Left ventricle myocardium superior (tissue), 1 donor: Measurements from ENCODE around the gene SHLD2. TPM values are rescaled to one million over a fixed set of nuclear protein-coding genes. Genes with fewer than 3 reads are reported as not detected.
"Not testable (repeated sequence)": the region's sequence is repeated elsewhere in the genome, so short reads cannot be mapped to it uniquely, and the experiment has no call there.

Source experiments
- ATAC-seq: fragments of 200-7000 bp; cut with Tn5 transposase; one replicate; pipeline ENCODE4 v1.9.1; 2020; ENCODE audit warnings: mild to moderate bottlenecking, moderate library complexity
- DNase-seq: peaks from one replicate; pipeline ENCODE4 v3.0.0-alpha.2; 2020
- intact Hi-C: fragments of 100-400 bp; cut with micrococcal nuclease; formaldehyde crosslinking; loops from one replicate; pipeline ENCODE4 v1.11.0; 2022
- long read RNA-seq: library from polyadenylated mRNA; unstranded; transcript quantifications from one replicate; pipeline ENCODE4 v2.0.0, GENCODE V29; 2021
- total RNA-seq: library from RNA; stranded (reverse); fragmentation: NEBNext Ultra II Directional; extraction: Animal tissue kit (Norgen Biotek cat#: 25700); gene quantifications from one replicate; pipeline ENCODE4 v1.2.1, GENCODE V29; 2021
- donor health status: DM: no; HTN: yes; CAD: no; lungs with severe emphysema.

SHLD2 gene, protein sequence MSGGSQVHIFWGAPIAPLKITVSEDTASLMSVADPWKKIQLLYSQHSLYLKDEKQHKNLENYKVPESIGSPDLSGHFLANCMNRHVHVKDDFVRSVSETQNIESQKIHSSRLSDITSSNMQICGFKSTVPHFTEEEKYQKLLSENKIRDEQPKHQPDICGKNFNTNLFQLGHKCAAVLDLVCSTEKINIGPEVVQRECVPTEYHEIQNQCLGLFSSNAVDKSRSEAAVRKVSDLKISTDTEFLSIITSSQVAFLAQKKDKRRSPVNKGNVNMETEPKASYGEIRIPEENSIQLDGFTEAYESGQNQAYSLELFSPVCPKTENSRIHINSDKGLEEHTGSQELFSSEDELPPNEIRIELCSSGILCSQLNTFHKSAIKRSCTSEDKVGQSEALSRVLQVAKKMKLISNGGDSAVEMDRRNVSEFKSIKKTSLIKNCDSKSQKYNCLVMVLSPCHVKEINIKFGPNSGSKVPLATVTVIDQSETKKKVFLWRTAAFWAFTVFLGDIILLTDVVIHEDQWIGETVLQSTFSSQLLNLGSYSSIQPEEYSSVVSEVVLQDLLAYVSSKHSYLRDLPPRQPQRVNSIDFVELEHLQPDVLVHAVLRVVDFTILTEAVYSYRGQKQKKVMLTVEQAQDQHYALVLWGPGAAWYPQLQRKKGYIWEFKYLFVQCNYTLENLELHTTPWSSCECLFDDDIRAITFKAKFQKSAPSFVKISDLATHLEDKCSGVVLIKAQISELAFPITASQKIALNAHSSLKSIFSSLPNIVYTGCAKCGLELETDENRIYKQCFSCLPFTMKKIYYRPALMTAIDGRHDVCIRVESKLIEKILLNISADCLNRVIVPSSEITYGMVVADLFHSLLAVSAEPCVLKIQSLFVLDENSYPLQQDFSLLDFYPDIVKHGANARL
- 12.1 TPM for total RNA-seq
- long read RNA-seq, partial matches to known transcripts, result 2 of 20 reads
- long read RNA-seq, other reads (novel, unspliced or antisense), result 14 of 20 reads

DNA sequence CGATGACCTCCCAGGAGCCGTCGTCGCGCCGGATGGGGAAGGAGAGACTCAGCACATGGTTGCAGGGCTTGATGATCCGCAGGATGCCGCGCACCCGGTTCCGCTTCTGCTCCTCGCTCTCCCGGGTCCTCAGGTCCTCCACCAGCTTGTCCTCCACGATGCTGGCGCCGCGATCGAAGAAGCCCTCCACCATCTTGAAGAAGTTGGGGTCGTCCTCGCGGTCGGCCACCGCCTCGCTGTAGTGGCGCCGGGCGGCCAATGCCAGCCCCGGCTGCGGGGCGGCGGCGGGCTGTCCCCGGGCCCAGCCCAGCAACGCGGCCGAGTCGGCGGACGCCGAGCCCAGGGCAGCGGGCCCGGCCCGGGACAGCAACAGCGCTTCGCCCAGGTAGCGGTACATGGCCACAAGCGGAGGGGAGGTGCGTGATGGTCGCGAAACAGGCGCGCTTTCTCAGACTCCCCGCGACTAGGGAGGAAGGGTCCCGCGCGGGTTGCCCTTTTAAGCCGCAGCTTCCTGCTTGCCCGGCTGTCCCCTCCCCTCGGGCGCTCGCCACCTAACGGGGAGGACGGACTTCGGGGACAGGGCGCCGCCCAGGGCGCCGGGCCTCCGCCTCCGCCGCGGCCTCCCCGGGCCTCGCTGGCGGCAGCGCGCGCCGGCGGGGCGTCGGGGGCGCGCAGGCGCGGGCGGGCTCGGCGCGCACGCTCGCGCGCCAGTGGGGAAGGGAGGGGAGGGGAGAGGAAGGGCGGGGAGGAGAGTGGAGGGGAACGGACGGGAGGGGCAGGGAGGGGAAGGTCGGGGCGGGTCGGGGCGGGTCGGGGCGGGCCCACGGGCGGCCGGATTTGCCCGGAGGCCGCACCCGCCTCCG, at the start of gene SHLD2, which contains the start of gene GLUD1:
SHLD2 (plus strand) TSS at position 834 of the 863 bp plus-strand sequence. CDS start 56,149 bp downstream, outside the sequence.
GLUD1 (minus strand) TSS at position 471 of the 863 bp plus-strand sequence; CDS start at position 397, 74 bp downstream.
- peak; percentile 96 for DNase-seq
- intact Hi-C loops, result no loop called here
- peak; percentile 86 for ATAC-seq

DNA sequence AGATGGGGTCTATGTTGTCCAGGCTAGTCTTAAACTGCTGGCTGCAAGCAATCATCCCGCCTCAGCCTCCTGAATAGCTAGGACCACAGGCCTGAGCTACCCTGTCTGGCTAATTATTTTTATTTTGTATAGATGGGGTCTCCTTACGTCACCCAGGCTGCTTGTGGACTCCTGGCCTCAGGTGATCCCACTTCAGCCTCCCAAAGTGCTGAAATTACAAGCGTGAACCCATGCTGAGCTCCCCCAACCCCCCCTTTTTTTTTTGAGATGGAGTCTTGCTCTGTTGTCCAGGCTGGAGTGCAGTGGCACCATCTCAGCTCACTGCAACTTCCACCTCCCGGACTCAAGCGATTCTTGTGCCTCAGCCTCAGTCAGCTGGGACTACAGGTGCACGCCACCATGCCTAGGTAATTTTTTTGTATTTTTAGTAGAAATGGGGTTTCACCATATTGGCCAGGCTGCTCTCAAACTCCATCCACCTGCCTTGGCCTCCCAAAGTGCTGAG, 49.5 kb upstream of the SHLD2 start:
- no peak for DNase-seq
- intact Hi-C loops, result no loop called here
- no peak for ATAC-seq

- DNase-seq, result peak; percentile 53
These were observed 41.9 kb upstream of the SHLD2 start for GRCh38 chr10:87053111-87053510.

DNA sequence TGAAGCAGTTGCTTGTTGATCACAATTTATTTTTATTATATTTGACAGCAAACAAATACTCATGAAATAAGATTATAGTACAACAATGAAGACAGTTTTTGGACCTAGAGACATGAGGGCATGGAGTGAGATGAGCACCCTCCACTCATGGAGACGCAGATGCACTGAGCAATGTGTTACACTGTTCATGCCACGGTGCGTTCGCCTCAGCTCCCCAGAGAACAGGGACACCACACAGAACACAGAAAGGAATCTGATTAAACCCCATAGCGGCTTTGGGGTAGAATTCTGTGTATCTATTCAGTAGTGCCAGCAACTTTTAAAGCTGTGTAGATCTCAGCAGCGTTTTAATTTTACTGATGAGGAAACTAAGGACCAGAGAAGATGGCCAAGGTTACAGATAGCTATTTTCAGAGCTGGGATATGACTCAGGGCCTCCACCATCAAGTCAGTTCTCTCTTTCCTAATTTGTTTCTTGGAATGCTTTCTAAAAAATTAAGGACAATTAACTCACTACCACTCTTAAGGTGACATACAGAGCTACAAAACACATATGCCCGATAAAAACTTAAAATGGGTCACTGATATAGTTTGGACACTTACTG, 41.3 kb upstream of the SHLD2 start:
- intact Hi-C loops, result no loop called here
- no peak for DNase-seq
- ATAC-seq, result peak; percentile 33

More at GRCh38 chr10:87053111-87053510, 41.9 kb upstream of the SHLD2 start:
- intact Hi-C loops, result no loop called here
- ATAC-seq, result peak; percentile 95

DNA sequence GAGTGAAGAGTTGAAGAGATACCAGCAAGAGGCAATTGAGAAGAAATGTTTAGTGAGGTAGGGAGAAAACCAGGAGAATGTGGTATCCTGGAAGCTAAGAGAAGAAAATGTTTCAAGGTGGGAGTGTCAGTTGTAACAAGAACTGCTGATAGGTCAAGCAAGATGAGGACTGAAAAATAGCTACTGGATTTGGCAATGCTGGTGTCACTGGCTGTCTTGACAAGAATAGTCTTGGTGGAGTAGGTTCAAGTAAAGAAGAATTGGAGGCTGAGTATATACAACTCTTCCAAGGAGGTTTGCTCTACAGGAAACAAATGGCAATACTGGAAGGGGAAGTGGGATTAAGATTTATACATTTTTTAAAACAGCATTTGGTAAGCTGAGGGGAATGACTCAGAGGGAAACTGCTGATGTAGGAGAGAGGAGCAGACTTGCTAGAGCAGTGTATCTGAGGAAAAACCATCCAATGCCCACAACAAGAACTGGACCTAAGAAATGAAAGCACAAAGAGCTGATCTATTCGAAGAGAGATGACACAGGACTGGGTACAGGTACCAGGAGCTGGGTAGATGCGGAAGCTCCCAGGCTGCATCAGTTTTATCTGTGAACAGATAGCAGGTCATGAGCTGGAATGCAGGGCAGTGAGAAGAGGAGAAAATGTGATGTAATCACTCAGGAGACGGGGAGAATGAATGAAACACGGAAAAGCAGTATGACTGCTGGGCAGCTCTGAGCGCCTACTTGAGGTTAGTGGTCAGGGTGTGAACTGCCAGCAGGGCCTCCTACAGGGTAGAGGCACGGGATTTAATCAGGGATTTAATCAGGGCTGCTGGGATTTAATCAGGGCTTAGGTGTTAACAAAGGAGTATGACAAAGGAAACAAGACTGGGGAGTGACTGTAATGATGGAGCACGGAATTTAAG, 40.4 kb upstream of the SHLD2 start:
- no peak for DNase-seq
- intact Hi-C loops, result no loop called here
- peak; percentile 45 for ATAC-seq

DNA sequence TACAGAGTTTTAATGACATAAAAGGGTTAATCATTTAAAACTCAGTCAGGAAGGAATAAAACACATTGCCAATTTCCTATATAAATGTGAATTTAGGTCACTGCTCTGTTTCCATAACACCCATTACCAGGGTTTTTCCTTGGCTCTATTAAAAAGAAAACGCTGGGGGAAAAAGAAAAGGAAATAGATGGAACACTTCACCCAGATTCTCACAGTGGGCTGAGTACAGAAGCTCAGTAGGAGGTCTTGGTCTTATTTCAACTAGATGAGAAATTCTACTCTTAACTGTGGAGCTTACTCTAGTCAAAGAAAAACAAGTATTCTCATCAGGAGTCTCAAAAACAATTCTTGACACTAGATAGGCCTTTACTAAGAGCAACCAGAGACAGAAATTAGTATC, 36.8 kb upstream of the SHLD2 start:
- intact Hi-C loops, result no loop called here
- ATAC-seq (no peak), DNase-seq (no peak)

GRCh38 chr10:87059401-87059800, 35.6 kb upstream of the SHLD2 start:
- ATAC-seq (no peak), DNase-seq (no peak)
- intact Hi-C loops, result no loop called here

GRCh38 chr10:87060280-87060928, 34.6 kb upstream of the SHLD2 start:
- intact Hi-C loops, result no loop called here
- ATAC-seq (no peak), DNase-seq (no peak)

GRCh38 chr10:87064651-87065050, 30.4 kb upstream of the SHLD2 start:
- DNase-seq (no peak), ATAC-seq (no peak)
- intact Hi-C loops, result no loop called here

- ATAC-seq, result no peak
These were observed 28.8 kb upstream of the SHLD2 start for GRCh38 chr10:87066178-87066577.

GRCh38 chr10:87066865-87067264, 28.1 kb upstream of the SHLD2 start:
- no peak for ATAC-seq

More at GRCh38 chr10:87066178-87066577, 28.8 kb upstream of the SHLD2 start:
- intact Hi-C loops, result no loop called here
- no peak for DNase-seq

DNA sequence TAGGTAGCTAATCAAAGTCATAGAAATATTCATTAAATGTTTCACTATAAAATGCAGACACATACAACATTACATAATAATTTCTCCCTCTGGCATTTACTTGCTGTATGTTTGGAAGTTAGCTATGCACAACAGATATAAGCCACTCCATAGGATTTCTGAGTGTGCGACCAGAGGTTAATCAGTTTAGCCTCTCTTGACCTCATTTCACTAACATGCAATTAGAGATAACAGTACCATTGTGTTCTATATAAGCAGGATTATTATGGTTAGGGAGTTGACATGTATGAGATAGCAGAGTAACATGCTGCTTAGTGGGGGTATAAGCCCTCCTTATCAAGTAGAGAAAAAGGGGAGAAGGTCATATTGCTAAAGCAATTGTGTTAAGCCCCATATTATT, 26.7 kb upstream of the SHLD2 start:
- no peak for DNase-seq
- ATAC-seq, result no peak
- intact Hi-C loops, result no loop called here

More at GRCh38 chr10:87066865-87067264, 28.1 kb upstream of the SHLD2 start:
- no peak for DNase-seq
- intact Hi-C loops, result no loop called here

DNA sequence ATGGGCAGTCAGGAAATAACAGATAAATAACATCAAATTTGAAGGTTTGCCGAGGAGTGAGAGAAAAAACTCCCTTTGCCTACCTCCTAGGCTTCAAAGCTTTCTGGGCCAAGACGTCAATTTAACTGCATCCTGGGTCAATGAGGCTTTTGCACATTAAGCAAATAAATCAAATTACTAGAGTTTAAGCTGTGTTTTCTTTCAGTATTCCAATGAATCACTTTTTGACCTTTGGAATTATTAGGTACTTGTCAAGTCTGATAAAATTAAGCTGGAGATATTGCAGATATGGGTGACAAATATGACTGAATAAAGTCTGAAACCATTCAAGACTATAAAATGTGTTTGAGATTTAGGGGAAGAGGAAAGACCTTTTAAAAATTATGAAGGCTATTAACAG, 22.6 kb upstream of the SHLD2 start:
- intact Hi-C loops, result no loop called here
- ATAC-seq, result no peak

DNA sequence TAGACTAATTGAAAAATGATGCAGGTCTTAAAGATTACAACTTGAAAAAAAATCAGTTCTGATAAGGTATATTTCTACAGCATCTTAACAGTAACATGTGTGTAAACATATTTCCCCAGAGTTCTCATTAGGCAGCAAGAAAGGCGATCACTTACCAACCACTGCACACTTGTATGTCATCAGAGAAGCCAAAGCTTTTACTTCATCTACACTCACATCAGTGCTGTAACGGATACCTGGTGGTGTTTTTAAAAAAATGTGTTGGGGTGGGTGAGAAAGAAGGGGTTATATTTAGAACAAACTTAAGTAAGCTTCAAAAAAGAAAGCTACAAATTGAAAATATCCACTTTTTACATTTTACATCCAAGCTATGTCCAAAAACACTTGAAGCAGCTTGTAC, 18.6 kb upstream of the SHLD2 start:
- intact Hi-C loops, DNase-seq, ATAC-seq: not testable (repeated sequence)

More for the DNA sequence above, 22.6 kb upstream of the SHLD2 start:
- no peak for DNase-seq

DNA sequence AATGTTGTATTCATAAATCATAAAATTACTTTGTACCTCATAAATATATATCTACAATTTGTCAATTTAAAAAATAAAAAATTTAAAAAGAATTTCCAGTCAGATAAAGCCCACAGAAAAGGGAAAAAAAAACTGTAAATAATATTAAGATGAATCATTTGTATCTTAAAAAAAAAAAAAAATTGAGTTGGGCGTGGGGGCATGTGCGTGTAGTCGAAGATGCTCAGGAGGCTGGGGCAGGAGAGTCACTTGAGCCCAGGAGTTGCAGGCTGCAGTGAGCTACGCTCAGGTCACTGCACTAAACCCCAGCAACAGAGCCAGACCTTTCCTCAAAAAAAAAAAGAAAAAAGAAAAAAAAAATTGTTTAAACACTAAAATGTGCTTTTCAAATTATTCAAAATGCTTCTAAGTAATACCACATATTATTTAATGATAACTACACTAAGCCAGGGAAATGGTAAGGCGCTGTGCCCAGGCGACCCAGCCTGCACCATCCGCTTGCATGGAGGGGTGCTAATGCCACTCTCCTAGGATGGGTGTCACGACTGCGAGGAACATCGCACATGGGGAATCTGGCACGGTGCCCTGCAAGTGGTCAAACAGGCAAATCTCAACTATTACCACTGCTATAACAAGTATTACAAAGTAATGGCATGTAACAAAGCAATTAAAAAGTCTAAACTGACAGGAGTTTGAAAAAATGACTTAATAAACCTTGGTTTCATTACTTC, 15.7 kb upstream of the SHLD2 start:
- intact Hi-C loops, result no loop called here
- ATAC-seq (no peak), DNase-seq (no peak)

- DNase-seq, intact Hi-C loops, ATAC-seq: not testable (repeated sequence)
These were observed 14.4 kb upstream of the SHLD2 start for GRCh38 chr10:87080621-87081020.
